Uterus (tissue), 4 donors: Measurements from ENCODE around the gene ATP9B. TPM values are rescaled to one million over a fixed set of nuclear protein-coding genes. Genes with fewer than 3 reads are reported as not detected.

Source experiments
- DNase-seq, 2 donors: peaks; one replicate each; pipeline ENCODE4 v3.0.0-alpha.2; 2019 to 2020
- H3K27ac ChIP-seq, 2 donors: fragments of 200-600 bp; sonication (generic); 1 replicate in 1 of 2; 2 replicates in 1 of 2; pipeline ENCODE4 v1.5.1; 2016 to 2018
- H3K27me3 ChIP-seq, 2 donors: fragments of 200-600 bp; sonication (generic); one replicate each; pipeline ENCODE4 v1.5.1; 2018 to 2019; ENCODE audit warnings: control low read depth in 1 of 2
- H3K36me3 ChIP-seq, 2 donors: fragments of 200-600 bp; sonication (generic); one replicate each; pipeline ENCODE4 v1.5.1; 2019; ENCODE audit warnings: control low read depth in 1 of 2
- H3K4me1 ChIP-seq, 2 donors: fragments of 200-600 bp; sonication (generic); one replicate each; pipeline ENCODE4 v1.5.1; 2018 to 2019; ENCODE audit warnings: control low read depth in 1 of 2
- H3K4me3 ChIP-seq, 2 donors: fragments of 200-600 bp; sonication (generic); 1 replicate in 1 of 2; 2 replicates in 1 of 2; pipeline ENCODE4 v1.5.1; 2018 to 2019; ENCODE audit warnings: mild to moderate bottlenecking in 1 of 2
- H3K9me3 ChIP-seq, 2 donors: fragments of 200-600 bp; sonication (generic); one replicate each; pipeline ENCODE4 v1.5.1; 2019; ENCODE audit warnings: control low read depth in 1 of 2
- POLR2A ChIP-seq, 2 donors: fragments of 450-650 bp; IDR thresholded peaks; one replicate each; pipeline ENCODE4 v1.6.1; 2016; ENCODE audit warnings: antibody characterized with exemption in 2 of 2, mild to moderate bottlenecking in 1 of 2, moderate library complexity in 1 of 2
- intact Hi-C: fragments of 100-400 bp; cut with DNase I; formaldehyde crosslinking; loops from one replicate; pipeline ENCODE4 v1.15.1; 2023; ENCODE audit warnings: low total_unique reads
- total RNA-seq, 4 donors: library from RNA; depleted of rRNA in 3 of 4; stranded (reverse); fragments of >200 nt in 3 of 4; gene quantifications; one replicate each; pipeline versions ENCODE4 v1.1.0 to v1.2.4, GENCODE V29; 2014 to 2023
- TF ChIP-seq, protein P1 (sequence below), 4 experiments: fragments of 200-600 bp in 2 of 4; fragments of 450-650 bp in 2 of 4; sonication (generic) in 2 of 4; IDR thresholded peaks; one replicate each; pipeline ENCODE4 v1.5.1; 2016 to 2019; ENCODE audit warnings: antibody characterized with exemption in 4 of 4, mild to moderate bottlenecking in 2 of 4, moderate library complexity in 1 of 4
- donor health status: DM: yes; HTN: yes; CAD: no.

ATP9B gene
- total RNA-seq, 4 donors from 2014 or later: 18.2 to 111 (median 70.3) TPM

DNA sequence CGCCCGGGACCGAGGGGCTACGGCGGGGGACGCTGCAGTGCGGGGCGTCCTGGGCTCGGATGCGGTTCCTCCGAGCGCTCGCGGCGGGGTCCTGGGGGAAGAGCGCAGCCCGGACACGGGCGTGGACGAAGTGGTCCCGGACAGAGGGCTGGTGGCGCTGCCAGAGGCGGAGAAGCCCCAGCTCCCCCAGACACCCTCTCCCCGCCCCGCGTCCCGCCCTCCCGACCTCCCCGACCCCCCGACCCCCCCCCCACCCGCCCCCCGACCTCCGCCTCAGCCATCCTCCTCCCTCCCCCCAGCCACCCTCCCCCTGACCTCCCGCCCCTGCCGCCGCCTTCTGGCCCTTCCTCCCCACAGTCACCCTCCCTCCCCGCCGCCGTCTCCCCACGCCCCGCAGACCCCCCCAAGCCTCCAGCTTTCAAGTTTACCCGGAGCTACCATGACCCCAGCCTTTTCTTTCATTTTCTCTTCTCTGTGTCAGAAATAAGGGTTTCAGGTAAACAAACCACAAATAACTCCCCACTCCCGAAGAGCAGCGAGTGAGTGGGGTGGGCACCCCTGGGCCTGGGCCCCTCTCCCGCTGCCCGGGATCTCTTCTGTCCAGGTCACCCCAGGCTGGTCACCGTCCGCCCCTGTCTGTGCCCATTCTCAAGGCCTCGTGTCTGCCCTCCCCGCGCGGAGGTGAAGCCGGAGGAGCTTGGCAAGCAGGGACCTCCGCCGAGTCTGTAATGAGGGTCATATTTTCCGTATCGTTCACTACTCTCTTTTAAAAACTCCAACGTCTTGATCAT, 331.6 kb downstream of the ATP9B start:
- TF ChIP-seq POLR2A (IDR thresholded peaks at IDR 0.05): no peak
- TF ChIP-seq, protein P1, sequence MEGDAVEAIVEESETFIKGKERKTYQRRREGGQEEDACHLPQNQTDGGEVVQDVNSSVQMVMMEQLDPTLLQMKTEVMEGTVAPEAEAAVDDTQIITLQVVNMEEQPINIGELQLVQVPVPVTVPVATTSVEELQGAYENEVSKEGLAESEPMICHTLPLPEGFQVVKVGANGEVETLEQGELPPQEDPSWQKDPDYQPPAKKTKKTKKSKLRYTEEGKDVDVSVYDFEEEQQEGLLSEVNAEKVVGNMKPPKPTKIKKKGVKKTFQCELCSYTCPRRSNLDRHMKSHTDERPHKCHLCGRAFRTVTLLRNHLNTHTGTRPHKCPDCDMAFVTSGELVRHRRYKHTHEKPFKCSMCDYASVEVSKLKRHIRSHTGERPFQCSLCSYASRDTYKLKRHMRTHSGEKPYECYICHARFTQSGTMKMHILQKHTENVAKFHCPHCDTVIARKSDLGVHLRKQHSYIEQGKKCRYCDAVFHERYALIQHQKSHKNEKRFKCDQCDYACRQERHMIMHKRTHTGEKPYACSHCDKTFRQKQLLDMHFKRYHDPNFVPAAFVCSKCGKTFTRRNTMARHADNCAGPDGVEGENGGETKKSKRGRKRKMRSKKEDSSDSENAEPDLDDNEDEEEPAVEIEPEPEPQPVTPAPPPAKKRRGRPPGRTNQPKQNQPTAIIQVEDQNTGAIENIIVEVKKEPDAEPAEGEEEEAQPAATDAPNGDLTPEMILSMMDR (IDR thresholded peaks at IDR 0.05): no peak
- no peaks in the 10 kb centered on the region for H3K36me3 ChIP-seq
- H3K4me3 ChIP-seq: peak overlapping the region; percentile 26 to 59
- DNase-seq: no peak
- H3K9me3 ChIP-seq: no peaks in the 10 kb centered on the region
- no peaks in the 10 kb centered on the region for H3K4me1 ChIP-seq
- H3K27me3 ChIP-seq: no peaks in the 10 kb centered on the region
- intact Hi-C loops: no loop called here
- peak overlapping the region; percentile 87 to 88 for H3K27ac ChIP-seq

DNA sequence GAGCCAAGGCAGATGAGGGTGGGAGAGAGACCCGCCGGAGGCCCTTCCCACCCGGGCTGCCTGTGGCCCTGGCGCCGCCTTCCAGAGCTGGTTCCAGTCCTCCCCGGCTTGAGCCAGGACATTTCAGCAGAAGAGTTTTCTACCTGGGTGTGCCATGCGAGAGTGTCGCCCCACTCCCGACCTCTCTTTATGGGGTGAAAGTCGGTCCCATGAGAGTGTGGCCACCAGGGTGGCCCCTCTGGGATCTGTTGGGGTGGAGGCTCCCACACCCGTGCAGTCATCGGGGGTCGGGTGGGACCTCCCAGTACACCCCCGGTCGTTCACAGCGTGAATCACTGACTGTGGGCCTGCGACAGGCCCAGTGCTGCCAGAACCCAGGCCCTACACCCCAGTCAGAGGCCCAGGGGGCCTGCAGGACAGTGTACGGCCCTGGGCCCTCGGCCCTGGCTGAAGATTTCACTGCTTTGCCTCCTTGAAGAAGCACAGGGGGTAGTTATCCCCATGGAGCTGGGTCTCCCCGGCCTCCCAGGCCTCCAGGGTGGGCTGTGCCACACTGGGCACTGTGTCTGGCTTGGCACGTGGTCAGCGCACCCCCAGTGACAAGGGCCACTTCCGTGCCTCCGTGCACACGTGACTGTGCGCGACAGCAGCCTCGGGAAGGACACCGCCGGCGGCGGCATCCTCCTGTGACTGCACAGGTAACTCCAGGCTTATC, 332.5 kb downstream of the ATP9B start:
- DNase-seq: no peak
- Histone ChIP-seq H3K27ac (peak overlapping the region; percentile 34 to 88), H3K36me3 (no peaks in the 10 kb centered on the region), H3K9me3 (no peaks in the 10 kb centered on the region), H3K4me1 (no peaks in the 10 kb centered on the region), H3K27me3 (no peaks in the 10 kb centered on the region), H3K4me3 (no peak overlapping the region)
- intact Hi-C loops: no loop called here
- TF ChIP-seq POLR2A (IDR thresholded peaks at IDR 0.05): no peak
- TF ChIP-seq, protein P1 (IDR thresholded peaks at IDR 0.05): no peak

DNA sequence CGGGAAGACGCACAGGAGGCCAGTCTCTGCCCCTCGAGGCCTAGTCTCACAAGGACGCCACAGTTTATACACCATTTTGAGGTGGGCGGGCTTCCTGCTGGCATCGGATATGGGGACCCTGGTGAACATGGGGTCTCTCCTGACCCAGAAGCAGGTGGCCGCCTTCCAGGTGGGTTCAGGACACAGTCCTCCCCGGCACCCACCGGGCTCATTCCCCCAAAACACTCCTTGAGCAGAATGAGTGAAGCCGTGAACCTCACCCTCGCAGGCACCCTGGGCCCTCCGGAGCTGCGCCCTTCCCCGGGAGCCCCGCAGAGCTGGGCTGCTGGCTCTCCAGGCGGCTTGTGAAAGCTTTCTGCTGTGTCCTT, 333.0 kb downstream of the ATP9B start:
- H3K27me3 ChIP-seq: no peaks in the 10 kb centered on the region
- intact Hi-C loops: no loop called here
- TF ChIP-seq, protein P1 (IDR thresholded peaks at IDR 0.05): no peak
- no peak for TF ChIP-seq POLR2A (IDR thresholded peaks at IDR 0.05)
- no peak overlapping the region for H3K4me3 ChIP-seq
- no peak for DNase-seq
- H3K36me3 ChIP-seq: no peaks in the 10 kb centered on the region
- no peaks in the 10 kb centered on the region for H3K4me1 ChIP-seq
- H3K27ac ChIP-seq: peak overlapping the region in 1 of 2 donors; percentile 88
- no peaks in the 10 kb centered on the region for H3K9me3 ChIP-seq

DNA sequence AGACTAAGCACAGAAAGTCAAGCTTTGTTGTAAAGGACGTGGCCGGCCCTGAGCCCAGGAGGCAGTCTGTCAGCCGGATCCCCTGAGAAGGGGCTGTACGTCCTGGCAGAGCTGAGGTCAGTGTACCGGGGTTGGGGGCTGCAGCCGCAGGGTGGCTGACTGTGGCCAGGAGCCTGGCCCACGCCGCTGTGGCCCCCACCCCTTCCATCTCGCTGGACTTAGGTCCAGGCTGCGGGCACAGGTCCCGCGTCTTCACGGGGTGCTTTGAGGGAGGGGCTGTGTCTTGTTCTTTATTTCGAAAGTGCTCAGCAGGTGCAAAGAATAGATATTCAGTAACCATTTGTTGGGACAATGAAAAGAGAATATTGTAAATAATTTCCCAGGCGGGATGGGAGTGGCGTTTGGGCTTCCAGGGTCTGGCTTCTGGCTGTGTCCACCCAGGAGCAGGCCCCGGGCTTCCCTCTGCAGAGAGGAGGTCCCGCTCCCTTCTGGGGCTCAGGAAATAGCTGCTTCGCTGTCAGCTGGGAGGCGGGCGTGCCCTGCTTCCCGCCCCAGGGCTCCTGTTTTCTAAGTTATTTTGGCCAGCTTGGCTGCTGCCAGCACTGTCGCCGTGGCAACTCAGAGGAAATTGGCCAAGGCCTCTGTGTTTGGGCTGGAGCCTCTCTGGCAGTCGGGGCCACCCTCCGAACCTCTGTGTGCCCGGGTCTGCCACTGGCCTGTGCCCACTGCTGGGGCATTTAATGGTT, 334.0 kb downstream of the ATP9B start:
- TF ChIP-seq, protein P1 (IDR thresholded peaks at IDR 0.05): no peak
- no peak for TF ChIP-seq POLR2A (IDR thresholded peaks at IDR 0.05)
- Histone ChIP-seq H3K9me3 (no peaks in the 10 kb centered on the region), H3K27ac (peak overlapping the region; percentile 37 to 42), H3K4me3 (no peak overlapping the region), H3K36me3 (no peaks in the 10 kb centered on the region), H3K27me3 (no peaks in the 10 kb centered on the region), H3K4me1 (no peaks in the 10 kb centered on the region)
- intact Hi-C loops: no loop called here
- DNase-seq: peak; percentile 61 to 64
